Tibial artery (tissue), 4 donors: ENCODE measurements around the gene TMEM37.

Source experiments
- DNase-seq, 2 donors: peaks; one replicate each; pipeline ENCODE4 v3.0.0-alpha.2; 2019
- H3K27ac ChIP-seq, 2 donors: fragments of 200-600 bp; sonication (generic) in 1 of 2; 1 replicate in 1 of 2; 2 replicates in 1 of 2; pipeline ENCODE4 v1.5.1; 2018 to 2019; ENCODE audit warnings: mild to moderate bottlenecking in 1 of 2
- H3K27me3 ChIP-seq, 2 donors: fragments of 200-600 bp; sonication (generic) in 1 of 2; one replicate each; pipeline versions ENCODE4 v1.5.1 to v1.6.0; 2016 to 2019
- H3K36me3 ChIP-seq, 3 donors: fragments of 200-600 bp; sonication (generic) in 2 of 3; one replicate each; pipeline ENCODE4 v1.5.1; 2016 to 2019; ENCODE audit warnings: mild to moderate bottlenecking in 2 of 3
- H3K4me1 ChIP-seq, 4 donors: fragments of 200-600 bp; sonication (generic) in 2 of 4; 1 replicate in 3 of 4; 2 replicates in 1 of 4; pipeline ENCODE4 v1.5.1; 2016 to 2019
- H3K4me3 ChIP-seq, 2 donors: fragments of 200-600 bp; sonication (generic) in 1 of 2; 1 replicate in 1 of 2; 2 replicates in 1 of 2; pipeline ENCODE4 v1.5.1; 2018 to 2019; ENCODE audit warnings: mild to moderate bottlenecking in 2 of 2
- H3K9me3 ChIP-seq, 3 donors: fragments of 200-600 bp; sonication (generic) in 1 of 3; one replicate each; pipeline ENCODE4 v1.5.1; 2016 to 2019
- CTCF ChIP-seq, 2 experiments: fragments of 200-600 bp in 1 of 2; fragments of 450-650 bp in 1 of 2; IDR thresholded peaks; one replicate each; pipeline ENCODE4 v1.5.1; 2017 to 2019; ENCODE audit warnings: antibody characterized with exemption in 2 of 2, mild to moderate bottlenecking in 1 of 2, moderate library complexity in 1 of 2
- intact Hi-C: fragments of 100-400 bp; cut with DNase I; formaldehyde crosslinking; loops from one replicate; pipeline ENCODE4 v1.15.0; 2023; ENCODE audit warnings: low total_unique reads

Gene TMEM37

GRCh38 chr2:119427756-119428155 is 3.9 kb upstream of the TMEM37 start:
- Histone ChIP-seq H3K27me3 (no peaks in the 10 kb centered on the region), H3K4me1 (peaks cover 0 to 21% (median 13%) of the 10 kb centered on the region in 4 donors), H3K36me3 (no peaks in the 10 kb centered on the region), H3K9me3 (no peaks in the 10 kb centered on the region), H3K4me3 (no peak overlapping the region), H3K27ac (no peak overlapping the region)
- peak in 1 of 2 donors; percentile 48 for DNase-seq
- intact Hi-C loops, result no loop called here
- no peak for TF ChIP-seq CTCF (IDR thresholded peaks at IDR 0.05)

DNA sequence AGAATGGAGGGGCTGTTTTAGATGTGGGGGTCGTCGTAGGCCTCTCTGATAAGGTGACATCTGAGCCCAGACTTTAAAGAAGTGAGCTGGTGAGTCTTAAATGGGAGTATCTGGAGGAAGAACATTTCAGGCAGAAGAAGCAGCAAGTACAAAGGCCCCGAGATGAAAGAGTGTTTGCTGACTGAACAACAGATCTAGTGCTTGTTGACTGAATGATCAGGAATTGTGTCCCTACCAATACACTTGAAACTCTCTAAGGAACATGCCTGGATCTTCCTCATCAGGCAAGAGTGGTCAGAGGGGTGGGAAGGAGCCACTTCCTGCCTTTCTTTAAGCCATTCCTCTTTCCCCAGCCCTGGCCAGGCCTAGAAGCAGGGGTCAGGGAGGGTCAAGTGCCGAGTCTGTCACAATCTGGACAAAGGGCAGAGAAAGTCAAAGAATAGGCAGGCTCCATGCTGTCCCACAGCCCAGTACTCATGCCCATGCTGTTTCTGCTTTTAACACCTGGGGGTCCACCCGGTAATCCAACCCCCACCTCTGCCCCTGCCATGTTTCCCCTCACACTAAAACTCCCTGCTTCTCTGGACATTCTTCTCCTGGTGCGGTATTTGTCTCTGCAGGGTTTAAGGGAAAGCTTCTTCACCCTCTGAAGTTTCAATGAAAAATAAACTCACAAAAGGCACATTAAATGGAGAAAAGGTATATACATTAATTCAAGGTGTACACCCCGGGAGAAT is 3.0 kb upstream of the TMEM37 start:
- no peak overlapping the region for H3K4me3 ChIP-seq
- no peak for TF ChIP-seq CTCF (IDR thresholded peaks at IDR 0.05)
- no peaks in the 10 kb centered on the region for H3K36me3 ChIP-seq
- peak; percentile 63 to 64 for DNase-seq
- no peaks in the 10 kb centered on the region for H3K27me3 ChIP-seq
- no peaks in the 10 kb centered on the region for H3K9me3 ChIP-seq
- H3K4me1 ChIP-seq, result peaks cover 0 to 21% (median 15%) of the 10 kb centered on the region in 4 donors
- no peak overlapping the region for H3K27ac ChIP-seq
- intact Hi-C loops, result no loop called here

- peaks cover 0 to 21% (median 15%) of the 10 kb centered on the region in 4 donors for H3K4me1 ChIP-seq
- peak in 1 of 2 donors; percentile 20 for DNase-seq
Observed at GRCh38 chr2:119429225-119429981, 2.3 kb upstream of the TMEM37 start.

GRCh38 chr2:119430023-119430498 is 1.6 kb upstream of the TMEM37 start:
- Histone ChIP-seq H3K9me3 (no peaks in the 10 kb centered on the region), H3K27ac (no peak overlapping the region), H3K4me1 (peaks cover 0 to 21% (median 15%) of the 10 kb centered on the region in 4 donors), H3K4me3 (no peak overlapping the region), H3K27me3 (no peaks in the 10 kb centered on the region), H3K36me3 (no peaks in the 10 kb centered on the region)
- no peak for TF ChIP-seq CTCF (IDR thresholded peaks at IDR 0.05)
- DNase-seq, result peak in 1 of 2 donors; percentile 62
- intact Hi-C loops, result no loop called here

More at GRCh38 chr2:119429225-119429981, 2.3 kb upstream of the TMEM37 start:
- Histone ChIP-seq H3K27ac (no peak overlapping the region), H3K36me3 (no peaks in the 10 kb centered on the region), H3K27me3 (no peaks in the 10 kb centered on the region), H3K4me3 (no peak overlapping the region), H3K9me3 (no peaks in the 10 kb centered on the region)
- TF ChIP-seq CTCF (IDR thresholded peaks at IDR 0.05), result no peak
- intact Hi-C loops, result no loop called here

DNA sequence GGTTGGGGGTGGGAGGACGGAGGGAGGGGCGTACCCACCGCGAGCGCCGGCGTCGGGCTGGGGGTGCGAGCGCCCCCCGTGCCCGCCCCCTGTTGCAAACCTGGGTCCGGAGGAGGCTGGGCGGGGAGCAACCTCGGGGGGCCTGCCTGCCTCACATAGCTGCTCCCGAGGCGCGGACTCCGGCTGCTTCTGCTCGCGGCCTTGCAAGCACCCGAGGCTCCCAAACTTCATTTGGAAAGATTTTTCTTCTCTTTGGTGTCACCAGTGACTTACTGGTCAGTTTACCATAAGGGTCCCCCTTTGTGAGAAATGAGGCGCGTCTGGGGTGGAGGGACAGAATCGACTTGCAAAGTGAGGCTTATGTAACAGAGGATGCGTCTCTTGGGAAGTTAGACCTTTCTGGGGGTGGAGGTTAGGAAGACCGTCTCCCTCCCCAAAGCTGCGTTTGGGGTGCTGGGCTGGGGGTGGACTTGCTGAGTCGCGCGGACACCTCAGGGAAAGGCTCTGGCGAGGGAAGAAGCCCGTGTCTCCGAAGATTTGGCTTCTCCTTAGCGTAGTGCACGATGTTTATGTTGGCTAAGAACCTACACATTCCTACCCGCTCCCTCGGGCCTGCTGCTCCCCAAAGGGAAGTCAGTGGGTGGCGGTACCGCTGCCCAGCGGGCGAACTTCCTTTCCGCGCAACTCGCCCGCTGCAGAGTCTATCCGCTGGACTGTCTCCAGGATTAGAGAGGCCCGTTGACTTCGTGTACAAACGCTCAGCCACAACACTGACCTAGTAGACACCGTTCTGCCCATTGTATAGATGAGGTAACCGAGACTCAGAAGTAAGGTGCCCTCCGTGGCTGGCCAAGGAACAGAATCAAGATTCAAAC is 559 bp downstream of the TMEM37 start:
- DNase-seq, result peak in 1 of 2 donors; percentile 51
- TF ChIP-seq CTCF (IDR thresholded peaks at IDR 0.05), result no peak
- Histone ChIP-seq H3K9me3 (no peaks in the 10 kb centered on the region), H3K4me1 (peaks cover 0 to 18% (median 15%) of the 10 kb centered on the region in 4 donors), H3K36me3 (no peaks in the 10 kb centered on the region), H3K27me3 (no peaks in the 10 kb centered on the region), H3K27ac (peak overlapping the region in 1 of 2 donors; percentile 20), H3K4me3 (peak overlapping the region; percentile 49 to 61)
- intact Hi-C loops, result no loop called here
